HG03342 (cell line): ENCODE measurements around the gene SLC26A2.

Experiments used
- ATAC-seq: cut with Tn5 transposase; IDR thresholded peaks from one replicate; pipeline ENCODE4 v1.9.1; 2021; ENCODE audit warnings: mild to moderate bottlenecking, moderate library complexity; ENCODE audit not compliant: unreplicated experiment

Gene SLC26A2

GRCh38 chr5:149961186-149961685, 678 bp downstream of the SLC26A2 start:
- no peak for ATAC-seq

DNA sequence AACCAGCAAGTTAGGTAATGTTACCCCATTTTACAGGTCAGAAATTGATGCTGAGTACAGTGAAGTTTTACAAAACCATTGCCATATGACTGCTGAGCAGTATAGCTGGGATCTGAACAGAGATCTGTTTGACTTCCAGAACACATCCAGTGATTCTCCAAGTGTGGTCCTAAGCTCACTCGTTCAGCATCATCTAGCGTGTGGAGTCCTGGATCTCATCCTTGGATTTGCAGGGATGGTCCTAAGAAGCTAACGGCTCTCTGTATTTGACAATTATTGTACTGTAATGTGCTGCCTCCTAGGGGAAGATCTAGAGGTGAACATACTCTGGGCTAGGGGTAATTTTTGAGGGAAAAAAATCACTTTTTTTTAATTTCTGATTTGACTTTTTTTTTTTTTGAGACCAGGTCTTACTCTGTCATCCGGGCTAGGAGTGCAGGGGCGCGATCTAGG, 1.4 kb downstream of the SLC26A2 start:
- no peak for ATAC-seq

GRCh38 chr5:149962601-149963300, 2.2 kb downstream of the SLC26A2 start:
- no peak for ATAC-seq

DNA sequence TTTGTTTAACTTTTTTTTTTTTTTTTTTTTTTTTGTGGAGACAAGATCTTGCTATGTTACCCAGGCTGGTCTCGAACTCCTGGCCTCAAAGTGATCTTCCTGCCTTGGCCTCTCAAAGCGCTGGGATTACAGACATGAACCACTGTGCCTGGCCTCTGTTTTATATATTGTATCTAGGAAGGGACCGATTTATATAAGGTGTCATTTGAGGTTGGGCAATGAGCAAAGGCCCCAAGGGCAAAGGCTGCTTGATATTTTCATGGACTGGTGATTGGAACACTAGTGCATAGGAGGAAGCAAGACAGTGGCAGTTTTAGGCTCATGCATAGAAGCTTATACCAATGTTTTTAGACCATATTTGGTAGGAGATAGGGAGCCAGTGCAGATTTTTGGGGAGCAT, 3.2 kb downstream of the SLC26A2 start:
- no peak for ATAC-seq

DNA sequence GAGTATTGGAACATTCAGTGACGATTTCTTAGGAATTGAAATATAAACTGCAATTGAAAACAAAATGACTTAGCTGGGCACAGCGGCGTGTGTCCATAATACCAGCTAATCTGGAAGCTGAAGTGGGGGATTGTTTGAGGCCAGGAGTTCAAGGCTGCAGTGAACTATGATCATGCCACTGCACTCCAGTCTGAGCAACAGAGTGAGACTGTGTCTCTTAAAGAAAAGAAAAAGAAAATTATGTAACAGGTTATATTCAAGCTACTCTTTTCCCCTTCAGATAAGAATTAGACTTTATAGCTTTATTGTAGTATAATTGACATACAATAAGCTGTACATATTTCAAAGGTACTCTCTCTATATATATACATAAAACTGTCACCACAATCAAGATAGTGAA, 6.4 kb downstream of the SLC26A2 start:
- ATAC-seq, result no peak

GRCh38 chr5:149969181-149969930, 8.8 kb downstream of the SLC26A2 start:
- no peak for ATAC-seq

- no peak for ATAC-seq
Observed at GRCh38 chr5:149975409-149975808, 14.9 kb downstream of the SLC26A2 start.

- ATAC-seq, result no peak
Observed at GRCh38 chr5:149979896-149980295, 19.3 kb downstream of the SLC26A2 start.

DNA sequence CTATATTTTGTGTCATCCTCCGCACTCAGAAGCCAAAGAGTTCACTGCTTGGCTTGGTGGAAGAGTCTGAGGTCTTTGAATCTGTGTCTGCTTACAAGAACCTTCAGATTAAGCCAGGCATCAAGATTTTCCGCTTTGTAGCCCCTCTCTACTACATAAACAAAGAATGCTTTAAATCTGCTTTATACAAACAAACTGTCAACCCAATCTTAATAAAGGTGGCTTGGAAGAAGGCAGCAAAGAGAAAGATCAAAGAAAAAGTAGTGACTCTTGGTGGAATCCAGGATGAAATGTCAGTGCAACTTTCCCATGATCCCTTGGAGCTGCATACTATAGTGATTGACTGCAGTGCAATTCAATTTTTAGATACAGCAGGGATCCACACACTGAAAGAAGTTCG, 20.6 kb downstream of the SLC26A2 start:
- no peak for ATAC-seq

DNA sequence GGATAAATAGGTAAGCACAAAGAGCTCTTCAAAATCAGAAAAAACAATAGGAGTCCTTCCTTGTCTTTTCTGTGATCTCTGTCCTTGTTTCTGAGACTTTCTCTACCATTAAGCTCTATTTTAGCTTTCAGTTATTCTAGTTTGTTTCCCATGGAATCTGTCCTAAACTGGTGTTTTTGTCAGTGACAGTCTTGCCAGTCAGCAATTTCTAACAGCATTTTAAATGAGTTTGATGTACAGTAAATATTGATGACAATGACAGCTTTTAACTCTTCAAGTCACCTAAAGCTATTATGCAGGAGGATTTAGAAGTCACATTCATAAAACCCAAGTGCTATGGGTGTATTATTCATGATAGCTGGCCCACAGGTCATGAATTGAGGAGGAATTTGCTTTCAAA, 21.9 kb downstream of the SLC26A2 start:
- no peak for ATAC-seq

- no peak for ATAC-seq
Observed at GRCh38 chr5:149988126-149988525, 27.6 kb downstream of the SLC26A2 start.

GRCh38 chr5:149990518-149991376, 30.2 kb downstream of the SLC26A2 start:
- ATAC-seq, result peak; percentile 86

GRCh38 chr5:149993471-149993870, 32.9 kb downstream of the SLC26A2 start:
- no peak for ATAC-seq

DNA sequence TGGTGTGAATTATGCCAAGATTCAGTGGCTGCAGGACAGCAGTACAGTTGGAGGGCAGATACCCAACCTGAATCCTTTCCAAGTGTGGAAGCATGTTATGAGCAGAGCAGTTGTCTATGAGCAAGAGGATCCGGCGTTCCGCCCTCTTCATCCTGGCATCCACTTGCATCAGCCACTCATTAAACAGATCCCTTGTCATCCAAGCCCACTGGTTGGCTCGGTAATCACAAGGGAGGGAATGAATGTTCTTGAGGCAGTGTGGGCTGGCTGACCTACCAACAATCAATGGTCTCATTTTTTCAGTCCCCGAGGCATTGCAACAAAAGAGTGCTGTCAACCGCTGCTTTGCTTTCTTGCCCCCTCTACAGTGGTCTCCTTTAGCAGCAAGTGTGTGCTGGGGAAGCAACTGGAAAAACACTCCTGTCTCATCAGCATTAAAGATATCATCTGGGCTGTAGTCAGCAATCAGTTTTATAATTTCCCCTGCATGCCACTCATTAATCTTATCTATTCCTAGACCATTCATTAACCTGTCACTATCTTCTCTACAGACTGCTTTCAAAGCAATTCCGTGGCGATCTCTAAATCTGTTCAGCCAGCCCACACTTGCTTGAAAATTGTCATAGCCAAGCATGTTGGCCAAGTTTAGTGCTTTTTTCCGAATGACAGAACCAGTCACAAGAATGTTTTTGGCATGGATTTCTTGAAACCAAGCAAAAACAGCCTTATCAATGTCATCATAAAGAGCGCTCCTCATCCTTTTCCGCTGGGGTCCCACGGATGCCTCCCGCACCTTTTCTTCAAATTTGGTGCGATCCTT, 35.0 kb downstream of the SLC26A2 start:
- no peak for ATAC-seq

GRCh38 chr5:149996205-149996890, 35.8 kb downstream of the SLC26A2 start:
- no peak for ATAC-seq

GRCh38 chr5:149998281-149998680, 37.7 kb downstream of the SLC26A2 start:
- no peak for ATAC-seq

- no peak for ATAC-seq
Observed at GRCh38 chr5:149999359-149999758, 38.8 kb downstream of the SLC26A2 start.

DNA sequence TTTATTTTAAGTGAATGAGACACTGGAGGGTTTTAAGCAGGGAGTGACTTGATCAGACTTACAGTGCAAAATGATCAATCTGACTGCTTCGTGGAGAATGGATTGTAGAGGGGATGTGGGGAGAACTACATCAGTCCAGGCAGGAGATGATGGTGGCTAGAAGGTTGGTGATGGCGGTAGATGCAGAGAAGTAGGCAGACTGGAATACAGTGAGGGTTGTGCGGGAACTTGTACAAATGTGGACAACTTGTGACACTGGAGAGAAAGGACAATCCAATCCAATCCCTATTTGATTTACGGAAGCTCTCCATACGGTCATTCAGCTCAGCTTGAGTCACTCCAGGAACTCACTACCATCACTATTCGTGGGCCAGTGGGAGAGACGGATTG, 39.3 kb downstream of the SLC26A2 start:
- no peak for ATAC-seq

DNA sequence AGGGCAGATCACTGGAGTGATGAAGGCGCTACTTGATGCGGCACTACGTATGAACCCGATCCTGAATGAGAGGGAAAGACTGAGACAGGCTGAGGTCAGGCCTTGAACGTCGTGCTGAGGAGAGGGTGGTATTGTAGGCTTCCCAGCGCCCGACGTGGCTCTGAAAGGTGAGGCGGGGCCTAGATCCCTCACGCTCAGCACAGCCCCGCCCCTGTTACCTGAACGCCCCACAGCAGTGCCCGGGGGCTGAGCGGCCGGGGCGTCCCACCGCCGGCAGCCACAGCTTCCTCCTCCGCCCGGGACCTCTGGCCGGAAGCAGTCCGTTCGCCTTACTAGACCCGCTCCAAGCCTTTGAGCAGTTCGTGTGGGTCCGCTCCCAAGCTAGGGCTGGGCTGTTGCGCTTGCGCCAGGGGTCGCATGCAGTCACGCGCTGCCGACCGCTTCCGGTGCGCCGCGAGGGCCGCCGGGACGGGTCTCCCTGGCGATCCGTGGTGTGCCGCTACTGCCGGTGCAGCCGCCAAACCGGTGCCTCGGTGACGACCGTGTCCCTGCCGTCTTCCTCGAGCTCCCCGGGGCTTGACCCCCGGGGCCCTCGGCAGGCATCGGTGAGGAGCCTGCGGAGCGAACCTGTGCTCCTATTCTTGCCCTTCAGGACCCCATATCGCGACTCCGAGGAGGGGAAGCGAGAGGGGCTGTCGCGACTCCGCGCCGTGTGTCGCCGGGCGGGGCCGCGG, 39.9 kb downstream of the SLC26A2 start, which contains the start of the genes HMGXB3 and TIGD6:
Gene HMGXB3, plus strand, starts transcription at position 484 of the 734 bp plus-strand sequence. CDS start 4,114 bp downstream, outside the sequence.
Gene TIGD6, minus strand, starts transcription at position 399 of the 734 bp plus-strand sequence. CDS start 4,306 bp downstream, outside the sequence.
- ATAC-seq, result peak; percentile 88
